NCI-H2029 (cell line): ENCODE data around the gene NLRC5.
"Not testable (repeated sequence)": the region's sequence is repeated elsewhere in the genome, so short reads cannot be mapped to it uniquely, and the experiment has no call there.

Source experiments
- DNase-seq: peaks from one replicate; lab custom pipeline; 2025; lab: John Stamatoyannopoulos, UW

The NLRC5 gene

GRCh38 chr16:56984639-56985038 lies 4.7 kb upstream of the NLRC5 start:
- DNase-seq: no peak

- DNase-seq: no peak
Observed at GRCh38 chr16:56985288-56985961, 3.9 kb upstream of the NLRC5 start.

DNA sequence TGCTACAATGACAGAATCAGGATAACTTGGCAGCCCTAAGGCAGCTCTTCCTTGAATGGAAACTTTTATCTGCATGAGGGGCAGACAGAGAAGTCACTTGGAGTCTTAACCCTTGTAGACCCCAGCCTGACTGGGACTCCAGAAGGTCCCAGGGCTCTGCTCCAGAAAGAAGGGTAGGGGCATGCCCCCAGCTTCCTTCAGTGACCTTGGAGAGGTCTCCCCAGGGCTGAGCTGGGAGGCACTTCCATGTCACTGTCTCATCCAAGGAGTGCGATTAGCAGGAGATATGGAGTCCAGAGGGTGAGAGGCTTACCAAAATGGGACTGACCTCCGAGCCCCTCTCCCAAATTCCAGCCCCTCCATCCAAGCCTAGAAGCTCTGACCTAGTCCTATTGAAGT lies 3.4 kb upstream of the NLRC5 start:
- DNase-seq: no peak

DNA sequence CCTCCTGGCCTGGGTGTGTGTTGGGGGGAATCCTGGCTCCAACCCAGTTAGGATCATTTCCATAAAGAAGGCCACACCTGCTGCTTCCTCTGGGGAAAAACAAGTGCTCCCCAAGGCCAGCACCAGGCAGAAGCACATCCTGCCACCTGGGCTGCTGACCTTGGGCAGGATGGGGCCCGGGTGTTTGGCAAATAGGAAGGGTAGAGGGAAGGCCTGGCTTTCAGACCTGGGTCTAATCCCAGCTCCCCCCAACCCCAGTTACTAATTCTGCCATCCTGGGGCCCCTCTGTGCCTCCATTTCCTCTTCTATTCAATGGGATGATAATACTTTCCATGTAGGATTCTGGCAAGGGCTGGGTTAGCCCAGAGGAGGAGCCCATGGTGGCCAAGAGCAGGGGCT lies 3.0 kb upstream of the NLRC5 start:
- DNase-seq: no peak

DNA sequence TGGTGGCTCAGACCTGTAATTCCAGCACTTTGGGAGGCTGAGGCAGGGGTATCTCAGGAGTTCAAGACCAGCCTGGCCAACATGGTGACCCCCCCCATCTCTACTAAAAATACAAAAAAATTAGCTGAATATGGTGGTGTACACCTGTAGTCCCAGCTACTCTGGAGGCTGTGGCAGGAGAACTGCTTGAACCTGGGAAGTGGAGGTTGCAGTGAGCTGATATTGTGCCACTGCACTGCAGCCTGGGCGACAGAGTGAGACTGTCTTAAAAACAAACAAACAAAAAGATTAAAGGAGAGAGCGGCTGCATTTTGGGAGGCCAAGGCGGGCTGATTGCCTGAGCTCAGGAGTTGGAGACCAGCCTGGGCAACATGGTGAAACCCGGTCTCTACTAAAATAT lies 2.4 kb upstream of the NLRC5 start:
- DNase-seq: not testable (repeated sequence)

GRCh38 chr16:56987692-56988091 lies 1.7 kb upstream of the NLRC5 start:
- DNase-seq: no peak

- DNase-seq: no peak
Observed at GRCh38 chr16:56988161-56988947, 1.0 kb upstream of the NLRC5 start.

- DNase-seq: no peak
Observed at GRCh38 chr16:56989988-56990387, 631 bp downstream of the NLRC5 start.

DNA sequence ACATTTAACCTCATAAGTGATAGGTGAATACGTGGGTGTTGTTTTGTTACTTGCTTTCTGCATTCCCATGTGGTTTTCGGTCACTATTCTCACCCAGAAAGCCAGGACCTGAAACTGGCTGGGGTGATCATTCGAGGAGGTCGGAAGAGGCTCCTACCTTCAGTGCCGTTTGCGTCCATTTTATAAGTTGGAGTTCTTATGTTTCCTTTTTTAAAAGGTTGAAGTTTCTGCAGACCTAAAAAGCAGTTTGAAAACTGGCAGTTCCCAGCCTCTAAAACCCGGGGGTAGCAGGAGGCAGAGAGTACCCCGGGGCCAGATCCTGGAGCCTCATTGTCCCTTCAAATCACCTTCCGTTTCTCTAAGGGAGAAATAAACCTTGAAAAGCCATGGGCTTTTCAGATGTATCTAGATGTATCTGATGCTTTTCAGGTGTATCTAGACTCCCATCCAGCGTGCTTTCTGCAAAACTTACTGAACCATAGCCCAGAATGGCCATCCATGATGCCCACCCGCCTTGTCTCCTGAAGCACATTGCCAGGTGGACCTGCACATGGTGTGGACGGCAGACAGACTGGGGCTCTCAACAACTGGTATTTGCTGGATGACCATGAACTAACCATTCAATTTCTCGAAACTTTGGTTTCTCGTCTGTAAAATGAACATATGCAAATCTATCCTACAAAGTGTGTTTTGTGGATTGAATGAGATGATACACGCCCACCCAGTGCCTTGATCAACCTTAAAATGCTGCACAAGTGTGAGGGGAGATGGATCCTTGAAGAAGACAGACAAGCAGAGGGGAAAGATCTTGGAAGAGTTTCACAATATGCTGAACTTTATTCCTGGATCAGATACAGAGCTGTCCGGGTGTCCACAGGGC lies 1.3 kb downstream of the NLRC5 start:
- no peak for DNase-seq

DNA sequence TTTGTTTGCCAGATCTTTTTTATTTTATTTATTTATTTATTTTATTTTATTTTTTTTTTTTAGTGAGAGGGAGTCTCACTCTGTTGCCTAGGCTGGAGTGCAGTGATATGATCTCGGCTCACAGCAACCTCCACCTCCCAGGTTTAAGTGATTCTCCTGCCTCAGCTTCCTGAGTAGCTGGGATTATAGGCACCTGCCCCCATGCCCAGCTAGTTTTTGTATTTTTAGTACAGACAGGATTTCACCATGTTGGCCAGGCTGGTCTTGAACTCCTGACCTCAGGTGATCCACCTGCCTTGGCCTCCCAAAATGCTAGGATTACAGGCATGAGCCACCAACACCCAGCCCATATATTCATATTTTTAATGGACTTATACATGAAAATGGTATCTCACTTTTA lies 3.1 kb downstream of the NLRC5 start:
- not testable (repeated sequence) for DNase-seq

GRCh38 chr16:56993204-56993603 lies 3.8 kb downstream of the NLRC5 start:
- no peak for DNase-seq

GRCh38 chr16:56994311-56994710 lies 5.0 kb downstream of the NLRC5 start:
- no peak for DNase-seq

GRCh38 chr16:56995136-56995805 lies 5.9 kb downstream of the NLRC5 start:
- DNase-seq: no peak

DNA sequence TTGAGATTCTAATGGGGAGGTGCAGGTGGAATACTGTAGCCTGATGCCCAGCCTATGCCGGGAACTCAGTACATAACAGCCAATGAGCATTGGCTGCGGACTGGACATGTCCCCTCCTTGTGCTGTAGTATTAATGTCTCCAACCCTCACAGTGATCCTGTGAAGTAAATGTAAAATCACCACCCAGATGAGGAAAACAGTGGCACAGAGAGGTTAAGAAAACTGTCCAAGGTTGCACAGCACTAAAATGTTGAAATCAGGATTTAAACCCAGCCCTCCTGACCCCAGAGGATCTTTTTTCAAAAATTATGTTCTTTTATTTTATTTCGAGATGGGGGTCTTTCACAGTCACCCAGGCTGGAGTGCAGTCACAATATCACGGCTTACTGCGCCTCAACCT lies 7.9 kb downstream of the NLRC5 start:
- DNase-seq: no peak

GRCh38 chr16:56997931-56998330 lies 8.6 kb downstream of the NLRC5 start:
- no peak for DNase-seq

DNA sequence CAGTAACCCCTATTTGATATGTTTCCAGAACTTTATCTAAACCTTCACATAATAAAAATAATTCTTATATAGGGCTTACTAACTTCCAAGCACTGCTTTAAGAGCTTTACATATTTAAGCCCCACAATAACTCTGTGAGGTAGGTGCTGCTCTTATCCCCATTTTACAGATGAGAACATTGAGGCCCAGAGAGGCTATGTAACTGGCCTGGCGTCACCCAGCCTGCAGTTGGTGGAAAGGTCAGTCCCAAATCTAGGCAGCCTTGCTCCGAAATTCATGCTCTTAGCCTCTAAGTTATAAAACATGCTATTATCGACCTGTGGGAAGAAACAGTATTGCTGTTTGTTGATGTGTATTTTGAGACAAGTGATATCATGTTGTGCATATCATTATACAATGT lies 9.0 kb downstream of the NLRC5 start:
- no peak for DNase-seq

DNA sequence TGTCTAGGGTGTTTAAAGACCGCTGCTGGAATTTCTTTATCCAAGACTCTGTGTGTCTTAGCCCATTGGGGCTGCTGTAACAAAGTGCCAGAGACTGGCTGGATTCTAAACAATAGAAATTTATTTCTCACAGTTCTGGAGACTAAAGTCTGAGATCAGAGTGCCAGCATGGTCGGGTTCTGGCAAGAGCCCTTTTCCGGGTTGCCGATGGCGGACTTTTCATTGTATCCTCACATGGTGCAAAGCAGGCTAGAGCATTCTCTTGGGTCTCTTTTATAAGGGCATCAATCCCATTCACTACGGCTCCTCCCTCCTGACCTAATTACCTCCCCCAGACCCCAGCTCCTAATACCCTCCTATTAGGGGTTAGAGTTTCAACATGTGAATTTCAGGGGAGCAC lies 9.5 kb downstream of the NLRC5 start:
- DNase-seq: no peak

- no peak for DNase-seq
Observed at GRCh38 chr16:56999409-57000270, 10.3 kb downstream of the NLRC5 start.

GRCh38 chr16:57000271-57001025 lies 11.1 kb downstream of the NLRC5 start:
- DNase-seq: no peak

DNA sequence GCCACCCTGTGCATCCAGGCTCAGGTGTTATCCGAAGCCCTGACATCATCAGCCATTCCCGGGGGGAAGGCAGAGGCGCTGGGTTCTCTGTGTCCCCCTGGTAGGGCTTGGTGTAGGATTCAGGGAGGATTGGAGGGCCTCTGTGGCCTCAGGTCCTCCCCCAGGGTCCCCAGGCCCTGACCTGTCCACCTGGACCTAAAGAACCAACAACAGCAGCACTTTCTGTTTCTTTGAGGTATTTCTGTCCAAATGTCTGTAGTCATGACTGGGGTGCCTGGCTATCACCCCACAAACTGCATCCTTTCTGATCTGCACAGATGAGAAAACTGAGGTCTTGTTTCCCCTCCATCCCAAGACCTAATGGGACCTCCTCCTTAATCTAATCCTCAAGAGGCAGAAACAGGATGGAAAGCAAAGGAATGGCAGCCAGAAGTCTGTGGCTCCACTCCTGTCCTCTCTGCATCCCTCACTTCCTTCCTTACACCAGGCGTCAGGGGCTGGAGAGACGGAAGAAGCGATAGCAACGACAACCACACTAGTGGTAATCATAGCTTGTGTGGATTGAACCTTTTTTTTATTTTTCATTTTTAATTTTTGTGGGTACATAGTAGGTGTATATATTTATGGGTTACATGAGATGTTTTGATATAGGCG lies 11.8 kb downstream of the NLRC5 start:
- DNase-seq: no peak
